NCI-H2196 treated with DMSO at 0.1 percent for 48 hours (cell line): ENCODE measurements around the gene SHMT2.
A peak's percentile ranks its signal among the peaks of the same experiment; 100 is the strongest.

Experiments
- DNase-seq: peaks from one replicate; lab custom pipeline; 2025; ENCODE audit not compliant: unreplicated experiment; lab: John Stamatoyannopoulos, UW

SHMT2 gene

GRCh38 chr12:57229634-57230380, at the start of gene SHMT2:
Gene SHMT2, plus strand, starts transcription at chr12:57229711. Its CDS starts 68 bp downstream, at chr12:57229779.
- DNase-seq = peak; percentile 94

GRCh38 chr12:57180321-57180989, 49.1 kb upstream of the SHMT2 start:
- no peak for DNase-seq

- no peak for DNase-seq
Measured at GRCh38 chr12:57181072-57181471, 48.4 kb upstream of the SHMT2 start.

GRCh38 chr12:57181561-57182155, 47.9 kb upstream of the SHMT2 start:
- no peak for DNase-seq

- DNase-seq = peak; percentile 52
Measured at GRCh38 chr12:57182918-57183575, 46.5 kb upstream of the SHMT2 start.

GRCh38 chr12:57183939-57184725, 45.4 kb upstream of the SHMT2 start:
- no peak for DNase-seq

- DNase-seq = no peak
Measured at GRCh38 chr12:57185403-57185802, 44.1 kb upstream of the SHMT2 start.

- DNase-seq = no peak
Measured at GRCh38 chr12:57185906-57186508, 43.5 kb upstream of the SHMT2 start.

GRCh38 chr12:57187222-57188089, 42.1 kb upstream of the SHMT2 start:
- DNase-seq = no peak

- DNase-seq = no peak
Measured at GRCh38 chr12:57188090-57188425, 41.5 kb upstream of the SHMT2 start.

GRCh38 chr12:57190037-57190436, 39.5 kb upstream of the SHMT2 start:
- no peak for DNase-seq

- DNase-seq = no peak
Measured at GRCh38 chr12:57190821-57191220, 38.7 kb upstream of the SHMT2 start.

GRCh38 chr12:57191410-57191809, 38.1 kb upstream of the SHMT2 start:
- no peak for DNase-seq

GRCh38 chr12:57192920-57193319, 36.6 kb upstream of the SHMT2 start:
- DNase-seq = no peak

- no peak for DNase-seq
Measured at GRCh38 chr12:57193706-57194245, 35.7 kb upstream of the SHMT2 start.

GRCh38 chr12:57194253-57194652, 35.3 kb upstream of the SHMT2 start:
- DNase-seq = no peak

- no peak for DNase-seq
Measured at GRCh38 chr12:57195186-57195585, 34.3 kb upstream of the SHMT2 start.

- DNase-seq = no peak
Measured at GRCh38 chr12:57195611-57196371, 33.7 kb upstream of the SHMT2 start.

GRCh38 chr12:57196439-57196838, 33.1 kb upstream of the SHMT2 start:
- DNase-seq = no peak
